Lower leg skin (tissue), 4 donors: Measurements from ENCODE around the gene SMAP1. TPM values are rescaled to one million over a fixed set of nuclear protein-coding genes. Genes with fewer than 3 reads are reported as not detected.

ENCODE experiments used
- DNase-seq, 2 donors: peaks; one replicate each; pipeline ENCODE4 v3.0.0-alpha.2; 2019; ENCODE audit warnings: low spot score in 2 of 2
- H3K4me3 ChIP-seq: fragments of 200-600 bp; sonication (generic); 2 replicates; pipeline ENCODE4 v1.5.1; 2017; ENCODE audit warnings: mild to moderate bottlenecking, low read depth; ENCODE audit not compliant: poor library complexity, severe bottlenecking
- CTCF ChIP-seq, 3 donors: fragments of 450-650 bp; IDR thresholded peaks; one replicate each; pipeline ENCODE4 v1.5.1; 2016; ENCODE audit warnings: antibody characterized with exemption in 3 of 3, mild to moderate bottlenecking in 3 of 3, moderate library complexity in 2 of 3
- POLR2A ChIP-seq, 2 donors: fragments of 450-650 bp; IDR thresholded peaks; one replicate each; pipeline ENCODE4 v1.6.1; 2016 to 2017; ENCODE audit warnings: antibody characterized with exemption in 2 of 2, mild to moderate bottlenecking in 1 of 2, moderate library complexity in 1 of 2
- WGBS, 2 donors: methylation state at CpG; one replicate each; pipeline ENCODE4 v1.1.5; 2018; 5-methylcytosine and 5-hydroxymethylcytosine counted together
- intact Hi-C: fragments of 100-400 bp; cut with DNase I; formaldehyde crosslinking; loops from one replicate; pipeline ENCODE4 v1.15.0; 2023; ENCODE audit warnings: low total_unique reads
- total RNA-seq, 4 donors: library from RNA; depleted of rRNA; stranded (reverse); fragments of >200 nt; gene quantifications; one replicate each; pipeline ENCODE4 v1.1.0, GENCODE V29; 2016

SMAP1 gene
- total RNA-seq, 4 donors from 2014 or later = 30.7 to 37.7 (median 34.9) TPM

- intact Hi-C loops = no loop called here
- no peak for DNase-seq
- 62 to 79% methylated on average over 1 of the region's 1 CpG for WGBS, 2 donors
- TF ChIP-seq CTCF (IDR thresholded peaks at IDR 0.05) (no peak), POLR2A (IDR thresholded peaks at IDR 0.05) (no peak)
- H3K4me3 ChIP-seq = no peak overlapping the region
Observed at GRCh38 chr6:70672549-70672948, 4.9 kb downstream of the SMAP1 start.

GRCh38 chr6:70673054-70673453 is 5.4 kb downstream of the SMAP1 start:
- intact Hi-C loops = no loop called here
- WGBS, 2 donors = 65 to 68% methylated on average over 2 of the region's 2 CpGs
- H3K4me3 ChIP-seq = no peak overlapping the region
- TF ChIP-seq POLR2A (IDR thresholded peaks at IDR 0.05) = no peak
- no peak for TF ChIP-seq CTCF (IDR thresholded peaks at IDR 0.05)
- no peak for DNase-seq

GRCh38 chr6:70673601-70674000 is 5.9 kb downstream of the SMAP1 start:
- intact Hi-C loops = no loop called here
- 39% methylated on average over 1 of the region's 1 CpG for WGBS, 2 donors

GRCh38 chr6:70675822-70676221 is 8.1 kb downstream of the SMAP1 start:
- intact Hi-C loops = no loop called here
- WGBS, 2 donors = 92 to 95% methylated on average over 3 of the region's 3 CpGs
- H3K4me3 ChIP-seq = no peak overlapping the region
- no peak for TF ChIP-seq POLR2A (IDR thresholded peaks at IDR 0.05)
- no peak for TF ChIP-seq CTCF (IDR thresholded peaks at IDR 0.05)
- DNase-seq = no peak

More at GRCh38 chr6:70673601-70674000, 5.9 kb downstream of the SMAP1 start:
- DNase-seq = no peak
- H3K4me3 ChIP-seq = no peak overlapping the region
- TF ChIP-seq POLR2A (IDR thresholded peaks at IDR 0.05) = no peak
- no peak for TF ChIP-seq CTCF (IDR thresholded peaks at IDR 0.05)

GRCh38 chr6:70676821-70677220 is 9.1 kb downstream of the SMAP1 start:
- DNase-seq = no peak
- intact Hi-C loops = no loop called here
- TF ChIP-seq CTCF (IDR thresholded peaks at IDR 0.05) (no peak), POLR2A (IDR thresholded peaks at IDR 0.05) (no peak)
- no peak overlapping the region for H3K4me3 ChIP-seq
- 95 to 99% methylated on average over 3 of the region's 3 CpGs for WGBS, 2 donors

- no peak overlapping the region for H3K4me3 ChIP-seq
- intact Hi-C loops = no loop called here
- no peak for DNase-seq
- TF ChIP-seq POLR2A (IDR thresholded peaks at IDR 0.05) (no peak), CTCF (IDR thresholded peaks at IDR 0.05) (no peak)
- 85 to 91% methylated on average over 4 of the region's 4 CpGs for WGBS, 2 donors
Observed at GRCh38 chr6:70680396-70680795, 12.7 kb downstream of the SMAP1 start.
